ENCODE results near the gene TRIM38. TPM values are rescaled to one million over a fixed set of nuclear protein-coding genes. Genes with fewer than 3 reads are reported as not detected.
A peak's percentile ranks its signal among the peaks of the same experiment; 100 is the strongest.

TRIM38 gene
- total and polyA plus RNA-seq, 2 of the 13 experiments (the other 11 are each of a cell fraction or from before 2014, with no cell fraction given): 2.5 to 3.1 TPM

DNA sequence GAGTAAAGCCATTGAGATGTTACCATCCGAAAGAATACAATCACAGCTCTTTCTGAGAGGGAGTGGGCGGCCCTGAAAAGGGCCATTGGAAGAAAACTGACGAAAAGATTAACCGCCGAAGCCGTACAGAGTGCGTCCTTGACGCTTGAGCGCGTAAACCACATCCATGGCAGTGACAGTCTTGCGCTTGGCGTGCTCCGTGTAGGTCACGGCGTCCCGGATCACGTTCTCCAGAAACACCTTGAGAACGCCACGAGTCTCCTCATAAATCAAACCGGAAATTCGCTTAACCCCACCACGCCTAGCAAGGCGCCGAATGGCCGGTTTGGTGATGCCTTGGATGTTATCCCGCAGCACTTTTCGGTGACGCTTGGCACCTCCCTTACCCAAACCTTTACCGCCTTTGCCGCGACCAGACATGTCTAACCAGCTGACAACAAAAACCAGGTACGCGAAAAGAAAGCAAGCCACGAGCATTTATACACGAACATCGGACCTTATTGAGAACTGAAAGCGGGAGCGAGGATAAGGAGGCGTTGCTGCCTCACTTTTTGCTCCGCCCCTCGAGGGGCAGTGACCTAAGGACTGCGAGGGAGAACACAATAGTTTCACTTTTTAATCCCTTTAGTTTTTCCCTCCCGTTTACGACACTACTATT, 64.4 kb downstream of the TRIM38 start (continued):
- TF ChIP-seq, protein P1, sequence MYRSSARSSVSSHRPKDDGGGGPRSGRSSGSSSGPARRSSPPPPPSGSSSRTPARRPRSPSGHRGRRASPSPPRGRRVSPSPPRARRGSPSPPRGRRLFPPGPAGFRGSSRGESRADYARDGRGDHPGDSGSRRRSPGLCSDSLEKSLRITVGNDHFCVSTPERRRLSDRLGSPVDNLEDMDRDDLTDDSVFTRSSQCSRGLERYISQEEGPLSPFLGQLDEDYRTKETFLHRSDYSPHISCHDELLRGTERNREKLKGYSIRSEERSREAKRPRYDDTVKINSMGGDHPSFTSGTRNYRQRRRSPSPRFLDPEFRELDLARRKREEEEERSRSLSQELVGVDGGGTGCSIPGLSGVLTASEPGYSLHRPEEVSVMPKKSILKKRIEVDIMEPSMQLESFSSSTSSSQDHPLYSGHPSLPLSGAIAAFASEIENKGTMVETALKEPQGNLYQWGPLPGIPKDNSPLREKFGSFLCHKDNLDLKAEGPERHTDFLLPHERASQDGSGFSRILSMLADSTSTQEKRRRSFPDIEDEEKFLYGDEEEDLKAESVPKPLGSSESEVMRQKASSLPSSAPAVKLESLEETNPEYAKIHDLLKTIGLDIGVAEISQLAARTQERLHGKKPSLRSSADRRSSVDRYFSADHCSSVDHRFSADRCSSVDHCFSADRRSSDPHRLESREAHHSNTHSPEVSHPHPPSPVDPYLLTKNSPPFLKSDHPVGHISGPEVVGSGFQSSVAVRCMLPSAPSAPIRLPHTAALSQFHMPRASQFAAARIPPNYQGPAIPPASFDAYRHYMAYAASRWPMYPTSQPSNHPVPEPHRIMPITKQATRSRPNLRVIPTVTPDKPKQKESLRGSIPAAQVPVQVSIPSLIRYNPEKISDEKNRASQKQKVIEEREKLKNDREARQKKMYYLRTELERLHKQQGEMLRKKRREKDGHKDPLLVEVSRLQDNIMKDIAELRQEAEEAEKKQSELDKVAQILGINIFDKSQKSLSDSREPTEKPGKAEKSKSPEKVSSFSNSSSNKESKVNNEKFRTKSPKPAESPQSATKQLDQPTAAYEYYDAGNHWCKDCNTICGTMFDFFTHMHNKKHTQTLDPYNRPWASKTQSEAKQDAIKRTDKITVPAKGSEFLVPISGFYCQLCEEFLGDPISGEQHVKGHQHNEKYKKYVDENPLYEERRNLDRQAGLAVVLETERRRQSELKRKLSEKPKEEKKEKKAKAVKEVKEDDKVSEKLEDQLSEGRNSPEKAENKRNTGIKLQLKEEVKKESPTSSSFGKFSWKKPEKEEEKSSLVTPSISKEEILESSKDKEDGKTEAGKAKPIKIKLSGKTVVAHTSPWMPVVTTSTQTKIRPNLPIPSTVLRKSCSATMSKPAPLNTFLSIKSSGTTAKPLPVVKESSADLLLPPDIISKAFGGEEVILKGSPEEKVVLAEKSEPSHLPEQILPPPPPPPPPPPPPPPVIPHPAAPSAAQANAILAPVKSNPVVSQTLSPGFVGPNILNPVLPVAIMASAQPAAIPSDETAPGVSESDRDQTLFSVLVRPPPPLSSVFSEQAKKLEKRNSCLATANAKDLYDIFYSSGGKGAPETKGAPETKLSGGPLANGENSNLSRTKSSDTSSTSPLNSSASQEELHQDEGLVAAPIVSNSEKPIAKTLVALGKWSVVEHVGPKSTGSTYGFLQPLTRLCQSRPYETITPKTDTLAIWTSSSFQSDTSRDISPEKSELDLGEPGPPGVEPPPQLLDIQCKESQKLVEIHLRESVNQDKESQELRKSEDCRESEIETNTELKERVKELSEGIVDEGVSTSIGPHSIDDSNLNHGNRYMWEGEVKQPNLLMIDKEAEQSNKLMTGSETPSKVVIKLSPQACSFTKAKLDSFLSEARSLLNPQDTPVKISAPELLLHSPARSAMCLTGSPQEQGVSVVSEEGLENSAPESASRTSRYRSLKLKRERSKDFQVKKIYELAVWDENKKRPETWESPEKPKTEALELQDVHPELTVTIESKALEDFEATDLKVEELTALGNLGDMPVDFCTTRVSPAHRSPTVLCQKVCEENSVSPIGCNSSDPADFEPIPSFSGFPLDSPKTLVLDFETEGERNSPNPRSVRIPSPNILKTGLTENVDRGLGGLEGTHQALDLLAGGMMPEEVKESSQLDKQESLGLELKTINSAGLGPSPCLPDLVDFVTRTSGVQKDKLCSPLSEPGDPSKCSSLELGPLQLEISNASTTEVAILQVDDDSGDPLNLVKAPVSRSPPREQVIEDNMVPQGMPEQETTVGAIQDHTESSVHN (CRISPR knock-in tag; IDR thresholded peaks at IDR 0.05): peak; percentile 91; the same call in 1 of the 2 replicates
- TF ChIP-seq TAF1 (CRISPR knock-in tag; IDR thresholded peaks at IDR 0.05) (peak; percentile 91), SRSF9 (IDR thresholded peaks at IDR 0.05; ENCODE audit: borderline replicate concordance, insufficient read depth, low read depth, low read length, poor library complexity, severe bottlenecking) (no peak), TOPORS (CRISPR knock-in tag; IDR thresholded peaks at IDR 0.05) (peak; percentile 97), ZNF883 (CRISPR knock-in tag; IDR thresholded peaks at IDR 0.05; ENCODE audit: not compliant biosample characterization) (peak; percentile 87), ZNF577 (CRISPR knock-in tag; IDR thresholded peaks at IDR 0.05; ENCODE audit: borderline replicate concordance, low read depth) (no peak), ZBTB42 (CRISPR knock-in tag; IDR thresholded peaks at IDR 0.05) (no peak; the same call in 1 of the 2 replicates), RBM39 (IDR thresholded peaks at IDR 0.05; ENCODE audit: low read depth, low read length, poor library complexity, severe bottlenecking) (peak; percentile 89), MXI1 (IDR thresholded peaks at IDR 0.05; ENCODE audit: borderline replicate concordance, low read depth, low read length) (peak; percentile 74; the same call in 1 of the 3 replicates), HMG20B (CRISPR knock-in tag; conservative IDR thresholded peaks at IDR 0.05) (peak; percentile 70)
- TF ChIP-seq, protein P2, sequence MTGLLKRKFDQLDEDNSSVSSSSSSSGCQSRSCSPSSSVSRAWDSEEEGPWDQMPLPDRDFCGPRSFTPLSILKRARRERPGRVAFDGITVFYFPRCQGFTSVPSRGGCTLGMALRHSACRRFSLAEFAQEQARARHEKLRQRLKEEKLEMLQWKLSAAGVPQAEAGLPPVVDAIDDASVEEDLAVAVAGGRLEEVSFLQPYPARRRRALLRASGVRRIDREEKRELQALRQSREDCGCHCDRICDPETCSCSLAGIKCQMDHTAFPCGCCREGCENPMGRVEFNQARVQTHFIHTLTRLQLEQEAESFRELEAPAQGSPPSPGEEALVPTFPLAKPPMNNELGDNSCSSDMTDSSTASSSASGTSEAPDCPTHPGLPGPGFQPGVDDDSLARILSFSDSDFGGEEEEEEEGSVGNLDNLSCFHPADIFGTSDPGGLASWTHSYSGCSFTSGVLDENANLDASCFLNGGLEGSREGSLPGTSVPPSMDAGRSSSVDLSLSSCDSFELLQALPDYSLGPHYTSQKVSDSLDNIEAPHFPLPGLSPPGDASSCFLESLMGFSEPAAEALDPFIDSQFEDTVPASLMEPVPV (CRISPR knock-in tag; IDR thresholded peaks at IDR 0.05): peak; percentile 95
- TF ChIP-seq, protein P3, sequence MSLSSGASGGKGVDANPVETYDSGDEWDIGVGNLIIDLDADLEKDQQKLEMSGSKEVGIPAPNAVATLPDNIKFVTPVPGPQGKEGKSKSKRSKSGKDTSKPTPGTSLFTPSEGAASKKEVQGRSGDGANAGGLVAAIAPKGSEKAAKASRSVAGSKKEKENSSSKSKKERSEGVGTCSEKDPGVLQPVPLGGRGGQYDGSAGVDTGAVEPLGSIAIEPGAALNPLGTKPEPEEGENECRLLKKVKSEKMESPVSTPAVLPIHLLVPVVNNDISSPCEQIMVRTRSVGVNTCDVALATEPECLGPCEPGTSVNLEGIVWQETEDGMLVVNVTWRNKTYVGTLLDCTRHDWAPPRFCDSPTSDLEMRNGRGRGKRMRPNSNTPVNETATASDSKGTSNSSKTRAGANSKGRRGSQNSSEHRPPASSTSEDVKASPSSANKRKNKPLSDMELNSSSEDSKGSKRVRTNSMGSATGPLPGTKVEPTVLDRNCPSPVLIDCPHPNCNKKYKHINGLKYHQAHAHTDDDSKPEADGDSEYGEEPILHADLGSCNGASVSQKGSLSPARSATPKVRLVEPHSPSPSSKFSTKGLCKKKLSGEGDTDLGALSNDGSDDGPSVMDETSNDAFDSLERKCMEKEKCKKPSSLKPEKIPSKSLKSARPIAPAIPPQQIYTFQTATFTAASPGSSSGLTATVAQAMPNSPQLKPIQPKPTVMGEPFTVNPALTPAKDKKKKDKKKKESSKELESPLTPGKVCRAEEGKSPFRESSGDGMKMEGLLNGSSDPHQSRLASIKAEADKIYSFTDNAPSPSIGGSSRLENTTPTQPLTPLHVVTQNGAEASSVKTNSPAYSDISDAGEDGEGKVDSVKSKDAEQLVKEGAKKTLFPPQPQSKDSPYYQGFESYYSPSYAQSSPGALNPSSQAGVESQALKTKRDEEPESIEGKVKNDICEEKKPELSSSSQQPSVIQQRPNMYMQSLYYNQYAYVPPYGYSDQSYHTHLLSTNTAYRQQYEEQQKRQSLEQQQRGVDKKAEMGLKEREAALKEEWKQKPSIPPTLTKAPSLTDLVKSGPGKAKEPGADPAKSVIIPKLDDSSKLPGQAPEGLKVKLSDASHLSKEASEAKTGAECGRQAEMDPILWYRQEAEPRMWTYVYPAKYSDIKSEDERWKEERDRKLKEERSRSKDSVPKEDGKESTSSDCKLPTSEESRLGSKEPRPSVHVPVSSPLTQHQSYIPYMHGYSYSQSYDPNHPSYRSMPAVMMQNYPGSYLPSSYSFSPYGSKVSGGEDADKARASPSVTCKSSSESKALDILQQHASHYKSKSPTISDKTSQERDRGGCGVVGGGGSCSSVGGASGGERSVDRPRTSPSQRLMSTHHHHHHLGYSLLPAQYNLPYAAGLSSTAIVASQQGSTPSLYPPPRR (CRISPR knock-in tag; IDR thresholded peaks at IDR 0.05; ENCODE audit: borderline replicate concordance): peak; percentile 44; the same call in 1 of the 2 replicates
